Neural progenitor cell (in vitro differentiated cells): ENCODE data around the gene CD320. TPM values are rescaled to one million over a fixed set of nuclear protein-coding genes. Genes with fewer than 3 reads are reported as not detected.

Source experiments
- DNase-seq: peaks from one replicate; pipeline ENCODE4 v3.0.0-alpha.2; 2016; ENCODE audit warnings: low spot score
- H2AFZ ChIP-seq: fragments of 200-600 bp; sonication (generic); replicated peaks from 2 replicates; pipeline ENCODE4 v1.6.1; 2016; ENCODE audit warnings: antibody characterized with exemption
- H3F3A ChIP-seq: fragments of 200-600 bp; sonication (generic); 2 replicates; pipeline ENCODE4 v1.6.1; 2016; ENCODE audit warnings: antibody characterized with exemption, low read depth
- H3K27ac ChIP-seq: fragments of 200-600 bp; sonication (generic); 2 replicates; pipeline ENCODE4 v1.5.1; 2016; ENCODE audit warnings: mild to moderate bottlenecking
- H3K27me3 ChIP-seq: fragments of 200-600 bp; sonication (generic); 2 replicates; pipeline ENCODE4 v1.6.1; 2016; ENCODE audit warnings: mild to moderate bottlenecking, moderate library complexity
- H3K36me3 ChIP-seq: fragments of 200-600 bp; sonication (generic); 2 replicates; pipeline ENCODE4 v1.5.1; 2016
- H3K4me1 ChIP-seq: fragments of 200-600 bp; sonication (generic); 2 replicates; pipeline ENCODE4 v1.6.1; 2016; ENCODE audit warnings: mixed run types
- H3K4me2 ChIP-seq: fragments of 200-600 bp; sonication (generic); 2 replicates; pipeline ENCODE4 v1.6.1; 2016
- H3K4me3 ChIP-seq: fragments of 200-600 bp; sonication (generic); 2 replicates; pipeline ENCODE4 v1.5.1; 2016
- H3K79me2 ChIP-seq: fragments of 200-600 bp; sonication (generic); 2 replicates; pipeline ENCODE4 v1.6.1; 2016; ENCODE audit warnings: low read depth
- H3K9ac ChIP-seq: fragments of 200-600 bp; sonication (generic); 2 replicates; pipeline ENCODE4 v1.6.1; 2016
- H3K9me3 ChIP-seq: fragments of 200-600 bp; sonication (generic); 2 replicates; pipeline ENCODE4 v1.5.1; 2016; ENCODE audit warnings: low read depth
- H4K20me1 ChIP-seq: fragments of 200-600 bp; sonication (generic); 2 replicates; pipeline ENCODE4 v1.6.1; 2016; ENCODE audit warnings: low read depth
- H3K27ac Mint-ChIP-seq: 3 replicates; pipeline ENCODE4 v1.8.0; 2021; ENCODE audit warnings: mixed read lengths
- H3K27me3 Mint-ChIP-seq: 2 replicates; pipeline ENCODE4 v1.8.0; 2022; ENCODE audit warnings: low read depth, mild to moderate bottlenecking, inconsistent platforms, moderate library complexity, mixed read lengths; ENCODE audit not compliant: insufficient read depth
- H3K36me3 Mint-ChIP-seq: 3 replicates; pipeline ENCODE4 v1.8.0; 2021; ENCODE audit warnings: mixed read lengths
- H3K4me1 Mint-ChIP-seq: 3 replicates; pipeline ENCODE4 v1.8.0; 2021; ENCODE audit warnings: mixed read lengths
- H3K4me3 Mint-ChIP-seq: 3 replicates; pipeline ENCODE4 v1.8.0; 2021; ENCODE audit warnings: mild to moderate bottlenecking, moderate library complexity, mixed read lengths
- H3K9me3 Mint-ChIP-seq: 3 replicates; pipeline ENCODE4 v1.8.0; 2020; ENCODE audit warnings: mixed read lengths
- CTCF ChIP-seq: fragments of 200-600 bp; sonication (generic); IDR thresholded peaks from 2 replicates; pipeline ENCODE4 v1.5.1; 2017; ENCODE audit warnings: antibody characterized with exemption, mild to moderate bottlenecking
- EZH2 ChIP-seq: fragments of 200-600 bp; sonication (generic); IDR thresholded peaks from 2 replicates; pipeline ENCODE4 v1.6.1; 2017; ENCODE audit warnings: antibody characterized with exemption, mild to moderate bottlenecking, moderate library complexity
- EZH2phosphoT487 ChIP-seq: fragments of 200-600 bp; sonication (generic); IDR thresholded peaks from 2 replicates; pipeline ENCODE4 v1.6.1; 2017; ENCODE audit warnings: antibody characterized with exemption
- total RNA-seq: library from RNA; depleted of rRNA; stranded (reverse); fragments of >200 nt; gene quantifications from 2 replicates; pipeline ENCODE4 v1.2.3, GENCODE V29; 2015; ENCODE audit warnings: low replicate concordance

Gene CD320
- total RNA-seq, 1 donor from 2014 or later = 22.4 TPM

- H3F3A ChIP-seq = peaks cover 17% of the 10 kb centered on the region
- H4K20me1 ChIP-seq = no peaks in the 10 kb centered on the region
- H3K9ac ChIP-seq = no peak overlapping the region
- Mint-ChIP-seq H3K4me1 (peaks cover 9% of the 10 kb centered on the region), H3K36me3 (peaks cover 9% of the 10 kb centered on the region), H3K4me3 (no peak overlapping the region), H3K27ac (no peak overlapping the region), H3K27me3 (peaks cover 3% of the 10 kb centered on the region), H3K9me3 (no peaks in the 10 kb centered on the region)
- H3K4me2 ChIP-seq = no peak overlapping the region
- TF ChIP-seq EZH2 (no peak), CTCF (no peak), EZH2phosphoT487 (no peak)
- H3K27ac ChIP-seq = no peak overlapping the region
- no peaks in the 10 kb centered on the region for H3K36me3 ChIP-seq
- no peaks in the 10 kb centered on the region for H3K79me2 ChIP-seq
- no peaks in the 10 kb centered on the region for H3K9me3 ChIP-seq
- peaks cover 2% of the 10 kb centered on the region for H3K4me1 ChIP-seq
- no peak overlapping the region for H2AFZ ChIP-seq
- DNase-seq = no peak
- H3K4me3 ChIP-seq = no peak overlapping the region
- H3K27me3 ChIP-seq = no peaks in the 10 kb centered on the region
Observed at GRCh38 chr19:8261881-8262280, 46.3 kb downstream of the CD320 start.

GRCh38 chr19:8261347-8261746 lies 46.8 kb downstream of the CD320 start:
- Histone ChIP-seq H3K9me3 (no peaks in the 10 kb centered on the region), H3K36me3 (no peaks in the 10 kb centered on the region), H3K4me1 (peaks cover 2% of the 10 kb centered on the region), H3K4me2 (no peak overlapping the region), H3K27me3 (no peaks in the 10 kb centered on the region), H2AFZ (no peak overlapping the region), H3K79me2 (no peaks in the 10 kb centered on the region), H3F3A (peaks cover 17% of the 10 kb centered on the region), H3K4me3 (no peak overlapping the region), H4K20me1 (no peaks in the 10 kb centered on the region), H3K9ac (no peak overlapping the region), H3K27ac (no peak overlapping the region)
- Mint-ChIP-seq H3K9me3 (no peaks in the 10 kb centered on the region), H3K27ac (no peak overlapping the region), H3K36me3 (peaks cover 9% of the 10 kb centered on the region), H3K27me3 (peaks cover 3% of the 10 kb centered on the region), H3K4me3 (no peak overlapping the region), H3K4me1 (peaks cover 9% of the 10 kb centered on the region)
- TF ChIP-seq CTCF (no peak), EZH2 (no peak), EZH2phosphoT487 (no peak)
- DNase-seq = no peak

- Histone ChIP-seq H3F3A (peaks cover 8% of the 10 kb centered on the region), H3K27me3 (no peaks in the 10 kb centered on the region), H3K9me3 (no peaks in the 10 kb centered on the region), H3K9ac (no peak overlapping the region), H3K4me3 (no peak overlapping the region), H3K79me2 (no peaks in the 10 kb centered on the region), H3K27ac (no peak overlapping the region), H3K4me2 (no peak overlapping the region), H4K20me1 (no peaks in the 10 kb centered on the region), H2AFZ (no peak overlapping the region), H3K36me3 (no peaks in the 10 kb centered on the region), H3K4me1 (peaks cover 2% of the 10 kb centered on the region)
- H3K4me3 Mint-ChIP-seq = peak overlapping the region; percentile 52
- no peaks in the 10 kb centered on the region for H3K27me3 Mint-ChIP-seq
- H3K36me3 Mint-ChIP-seq = peaks cover 14% of the 10 kb centered on the region
- no peak for DNase-seq
- TF ChIP-seq EZH2 (no peak), EZH2phosphoT487 (no peak), CTCF (no peak)
- H3K27ac Mint-ChIP-seq = peak overlapping the region; percentile 61
- peaks cover 9% of the 10 kb centered on the region for H3K4me1 Mint-ChIP-seq
- no peaks in the 10 kb centered on the region for H3K9me3 Mint-ChIP-seq
Observed at GRCh38 chr19:8259922-8260247, 48.3 kb downstream of the CD320 start.
